Mesenchymal stem cell (in vitro differentiated cells and primary cell): Measurements from ENCODE around the gene SYMPK.

Experiments used
- DNase-seq: peaks from one replicate; pipeline ENCODE4 v3.0.0-alpha.2; 2013
- H2AFZ ChIP-seq: one replicate; pipeline ENCODE4 v1.6.1; 2013; ENCODE audit warnings: low read depth, mild to moderate bottlenecking, control low read depth, inconsistent platforms, low read length, moderate library complexity
- H2AK5ac ChIP-seq: 2 replicates; pipeline ENCODE4 v1.6.1; 2013; ENCODE audit warnings: low read length, moderate library complexity, mild to moderate bottlenecking, inconsistent platforms; ENCODE audit not compliant: severe bottlenecking
- H2BK120ac ChIP-seq: one replicate; pipeline ENCODE4 v1.6.1; 2013; ENCODE audit warnings: low read depth, mild to moderate bottlenecking, inconsistent platforms, low read length, moderate library complexity
- H2BK12ac ChIP-seq, 2 experiments: one replicate each; pipeline ENCODE4 v1.6.1; 2013; ENCODE audit warnings: inconsistent platforms in 2 of 2, low read length in 2 of 2, mild to moderate bottlenecking in 2 of 2, moderate library complexity in 2 of 2, control low read depth in 1 of 2
- H2BK15ac ChIP-seq: one replicate; pipeline ENCODE4 v1.6.1; 2013; ENCODE audit warnings: mild to moderate bottlenecking, low read depth, inconsistent platforms; ENCODE audit not compliant: poor library complexity, severe bottlenecking
- H2BK5ac ChIP-seq: 2 replicates; pipeline ENCODE4 v1.6.1; 2013; ENCODE audit warnings: low read depth, mild to moderate bottlenecking, low read length, control low read depth, inconsistent platforms; ENCODE audit not compliant: poor library complexity, severe bottlenecking
- H3K14ac ChIP-seq, 2 experiments: one replicate each; pipeline ENCODE4 v1.6.1; 2013; ENCODE audit warnings: inconsistent platforms in 2 of 2, low read length in 2 of 2, control low read depth in 1 of 2, mild to moderate bottlenecking in 1 of 2, moderate library complexity in 1 of 2
- H3K18ac ChIP-seq, 2 experiments: one replicate each; pipeline ENCODE4 v1.6.1; 2013; ENCODE audit warnings: inconsistent platforms in 2 of 2, low read length in 2 of 2, control low read depth in 1 of 2, low read depth in 1 of 2, mild to moderate bottlenecking in 1 of 2
- H3K23ac ChIP-seq, 2 experiments: one replicate each; pipeline ENCODE4 v1.6.1; 2013; ENCODE audit warnings: inconsistent platforms in 2 of 2, low read length in 2 of 2, mild to moderate bottlenecking in 2 of 2, moderate library complexity in 2 of 2, control low read depth in 1 of 2
- H3K27ac ChIP-seq: 2 replicates; pipeline ENCODE4 v1.5.1; 2013; ENCODE audit warnings: mild to moderate bottlenecking, moderate library complexity, low read length, control low read depth, inconsistent platforms; ENCODE audit not compliant: poor library complexity, severe bottlenecking
- H3K27me3 ChIP-seq, 2 experiments: 2 replicates each; pipeline versions ENCODE4 v1.6.1 to v1.7.0; 2013; ENCODE audit warnings: low read length in 2 of 2, mild to moderate bottlenecking in 2 of 2, moderate library complexity in 2 of 2, control low read depth in 1 of 2, inconsistent platforms in 1 of 2; ENCODE audit not compliant: control insufficient read depth in 1 of 2, insufficient read depth in 1 of 2
- H3K36me3 ChIP-seq, 2 experiments: 2 replicates each; pipeline versions ENCODE4 v1.6.1 to v1.7.0; 2013; ENCODE audit warnings: low read length in 2 of 2, control low read depth in 1 of 2, inconsistent platforms in 1 of 2, low read depth in 1 of 2, mild to moderate bottlenecking in 1 of 2; ENCODE audit not compliant: insufficient read depth in 2 of 2, control insufficient read depth in 1 of 2
- H3K4ac ChIP-seq, 2 experiments: one replicate each; pipeline ENCODE4 v1.6.1; 2013; ENCODE audit warnings: inconsistent platforms in 2 of 2, low read length in 2 of 2, mild to moderate bottlenecking in 2 of 2, moderate library complexity in 2 of 2, control low read depth in 1 of 2, low read depth in 1 of 2
- H3K4me1 ChIP-seq: 2 replicates; pipeline ENCODE4 v1.6.1; 2013; ENCODE audit warnings: low read depth, low read length, control low read depth; ENCODE audit not compliant: control insufficient read depth, insufficient read depth
- H3K4me2 ChIP-seq: 2 replicates; pipeline ENCODE4 v1.6.1; 2013; ENCODE audit warnings: low read length, mild to moderate bottlenecking, inconsistent platforms; ENCODE audit not compliant: poor library complexity, severe bottlenecking
- H3K4me3 ChIP-seq, 2 experiments: 2 replicates each; pipeline versions ENCODE4 v1.5.1 to v1.7.0; 2013; ENCODE audit warnings: low read length in 2 of 2, mild to moderate bottlenecking in 2 of 2, control low read depth in 1 of 2, low read depth in 1 of 2; ENCODE audit not compliant: insufficient read depth in 1 of 2
- H3K79me1 ChIP-seq: replicated peaks from 2 replicates; pipeline ENCODE4 v1.6.1; 2013; ENCODE audit warnings: mild to moderate bottlenecking, control low read depth, low read length, inconsistent platforms; ENCODE audit not compliant: poor library complexity, severe bottlenecking
- H3K9ac ChIP-seq: 2 replicates; pipeline ENCODE4 v1.7.0; 2013; ENCODE audit warnings: mild to moderate bottlenecking, low read length, moderate library complexity
- H3K9me3 ChIP-seq: 2 replicates; pipeline ENCODE4 v1.7.0; 2013; ENCODE audit warnings: mild to moderate bottlenecking, low read length; ENCODE audit not compliant: control insufficient read depth
- H4K8ac ChIP-seq: one replicate; pipeline ENCODE4 v1.6.1; 2013; ENCODE audit warnings: inconsistent platforms, mild to moderate bottlenecking, low read length, moderate library complexity
- H4K91ac ChIP-seq: one replicate; pipeline ENCODE4 v1.6.1; 2013; ENCODE audit warnings: mild to moderate bottlenecking, low read length, inconsistent platforms
- WGBS: methylation state at CpG from one replicate; pipeline ENCODE4 v1.1.7; 2013; ENCODE audit warnings: mixed read lengths; 5-methylcytosine and 5-hydroxymethylcytosine counted together

SYMPK gene

DNA sequence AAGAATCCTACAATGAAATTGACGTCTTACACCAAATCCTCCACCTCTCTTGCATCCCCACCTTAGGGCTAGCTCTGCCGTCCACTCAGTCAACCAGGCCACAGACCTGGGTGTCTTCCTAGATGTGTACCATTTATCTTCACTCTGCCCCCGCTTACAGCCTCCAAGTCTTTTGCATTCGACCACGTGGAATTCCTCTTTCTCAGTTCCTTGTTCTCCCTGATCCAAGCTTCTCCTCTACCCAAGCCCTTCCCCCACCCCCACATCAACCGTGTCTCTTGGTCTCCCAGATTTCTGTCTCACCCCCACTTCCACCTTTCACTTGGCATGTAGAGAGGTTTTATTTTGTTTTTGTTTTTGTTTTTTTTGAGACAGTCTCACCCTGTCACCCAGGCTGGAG lies 69.1 kb downstream of the SYMPK start:
- Histone ChIP-seq H3K27me3 (no peaks in the 10 kb centered on the region), H3K4me1 (peaks cover 14% of the 10 kb centered on the region), H2BK120ac (no peak overlapping the region), H2AK5ac (no peak overlapping the region), H2BK5ac (no peak overlapping the region), H3K27ac (no peak overlapping the region), H3K4me3 (no peak overlapping the region), H3K79me1 (peaks cover 7% of the 10 kb centered on the region), H3K9me3 (no peaks in the 10 kb centered on the region), H4K8ac (no peak overlapping the region), H3K4ac (no peak overlapping the region), H3K18ac (no peak overlapping the region), H3K23ac (no peak overlapping the region), H3K36me3 (peaks cover 13 to 17% of the 10 kb centered on the region in 2 experiments), H3K14ac (no peak overlapping the region), H2BK15ac (no peak overlapping the region), H4K91ac (no peak overlapping the region), H3K4me2 (no peak overlapping the region), H2BK12ac (peak overlapping the region in 1 of 2 experiments; percentile 15), H3K9ac (no peak overlapping the region), H2AFZ (no peak overlapping the region)
- DNase-seq, result no peak
- 71% methylated on average over 6 of the region's 6 CpGs for WGBS

DNA sequence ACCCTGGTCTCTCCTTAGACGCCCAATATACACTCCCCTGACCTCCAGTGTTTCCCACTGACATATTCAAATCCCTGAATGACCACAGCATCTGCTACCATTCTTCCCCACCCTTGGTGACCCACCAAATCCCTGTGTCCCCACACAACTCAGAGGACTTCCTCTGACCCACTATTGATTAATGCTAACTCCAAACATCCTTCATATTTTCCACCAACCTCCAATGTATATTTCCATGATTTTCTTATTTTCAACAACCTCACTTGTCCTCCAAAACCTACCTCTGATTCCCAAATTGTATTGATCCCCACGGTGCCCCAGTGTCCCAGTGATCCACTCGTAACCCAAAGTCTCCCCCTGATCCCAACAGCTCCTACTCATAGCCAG lies 69.8 kb downstream of the SYMPK start:
- no peak overlapping the region for H3K27ac ChIP-seq
- H2BK120ac ChIP-seq, result no peak overlapping the region
- H3K4ac ChIP-seq, result no peak overlapping the region
- H3K27me3 ChIP-seq, result no peaks in the 10 kb centered on the region
- peak overlapping the region in 1 of 2 experiments; percentile 51 for H3K4me3 ChIP-seq
- no peak overlapping the region for H2BK12ac ChIP-seq
- H2AK5ac ChIP-seq, result no peak overlapping the region
- H3K18ac ChIP-seq, result no peak overlapping the region
- no peak overlapping the region for H2AFZ ChIP-seq
- no peaks in the 10 kb centered on the region for H3K9me3 ChIP-seq
- H2BK5ac ChIP-seq, result no peak overlapping the region
- H3K79me1 ChIP-seq, result peaks cover 7% of the 10 kb centered on the region
- H2BK15ac ChIP-seq, result no peak overlapping the region
- no peak overlapping the region for H3K4me2 ChIP-seq
- H3K23ac ChIP-seq, result no peak overlapping the region
- no peak for DNase-seq
- no peak overlapping the region for H3K14ac ChIP-seq
- H3K36me3 ChIP-seq, result peaks cover 20 to 24% of the 10 kb centered on the region in 2 experiments
- WGBS, result 49% methylated on average over 3 of the region's 3 CpGs
- H4K8ac ChIP-seq, result no peak overlapping the region
- peaks cover 13% of the 10 kb centered on the region for H3K4me1 ChIP-seq
- H4K91ac ChIP-seq, result no peak overlapping the region
- peak overlapping the region; percentile 74 for H3K9ac ChIP-seq

DNA sequence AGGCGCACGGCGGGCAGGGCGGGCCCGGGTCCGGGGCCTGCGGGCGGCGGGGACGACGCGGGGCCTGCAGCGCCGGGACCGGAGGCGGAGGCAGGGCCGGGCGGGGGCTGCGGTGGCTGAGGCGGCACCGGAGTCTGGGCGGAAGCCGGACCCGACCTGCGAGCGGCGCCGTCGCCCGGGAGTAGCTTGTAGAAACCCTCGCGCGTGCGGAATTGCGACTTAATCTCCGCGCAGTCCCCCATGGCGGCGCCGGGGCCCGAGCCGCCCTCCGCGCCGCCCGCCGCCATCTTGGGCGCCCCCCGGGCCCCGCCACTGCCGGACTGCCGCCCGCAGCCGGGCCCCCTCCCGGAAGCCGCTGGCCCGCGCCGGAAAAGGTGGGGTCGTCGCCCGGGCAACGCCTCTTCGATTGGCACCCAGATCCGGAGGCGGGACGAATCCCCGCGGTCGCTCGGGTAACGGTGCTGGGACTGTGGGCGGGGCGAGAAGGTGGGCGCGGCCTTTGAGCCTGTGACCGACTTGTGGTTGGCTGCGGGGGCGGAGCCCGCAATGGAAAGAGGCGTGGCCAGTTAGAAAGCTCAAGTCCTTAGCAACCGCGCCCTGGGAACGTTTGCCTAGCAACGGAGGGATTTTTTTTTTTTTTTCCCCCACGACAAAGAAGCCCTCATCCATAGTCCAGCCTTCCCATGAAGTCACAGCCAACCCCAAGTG lies 70.3 kb downstream of the SYMPK start, which contains the start of gene DMWD:
DMWD (minus strand) TSS at position 376 of the 708 bp plus-strand sequence; CDS start at position 287, 89 bp downstream.
- Histone ChIP-seq H4K8ac (peak within 1 kb of the TSS; percentile 98), H2BK15ac (peak within 1 kb of the TSS; percentile 83), H3K18ac (peak within 1 kb of the TSS; percentile 98 to 99), H3K23ac (peak within 1 kb of the TSS in 1 of 2 experiments; percentile 96), H3K9ac (peak within 1 kb of the TSS; percentile 97), H3K4ac (peak within 1 kb of the TSS; percentile 34 to 92), H2AFZ (peak within 1 kb of the TSS; percentile 44), H3K9me3 (no peaks in the 10 kb centered on the region), H3K4me1 (peaks cover 13% of the 10 kb centered on the region), H3K14ac (peak within 1 kb of the TSS in 1 of 2 experiments; percentile 79), H3K4me2 (peak within 1 kb of the TSS; percentile 51), H3K4me3 (peak within 1 kb of the TSS; percentile 96 to 98), H2BK12ac (peak within 1 kb of the TSS in 1 of 2 experiments; percentile 55), H4K91ac (peak within 1 kb of the TSS; percentile 97), H2AK5ac (no peak within 1 kb of the TSS), H3K27ac (no peak within 1 kb of the TSS), H3K36me3 (peaks cover 23 to 28% of the 10 kb centered on the region in 2 experiments), H2BK120ac (peak within 1 kb of the TSS; percentile 97), H3K27me3 (no peaks in the 10 kb centered on the region), H2BK5ac (peak within 1 kb of the TSS; percentile 89), H3K79me1 (peaks cover 7% of the 10 kb centered on the region)
- under 1% methylated on average over 58 of the region's 86 CpGs for WGBS
- DNase-seq, result peak; percentile 99

DNA sequence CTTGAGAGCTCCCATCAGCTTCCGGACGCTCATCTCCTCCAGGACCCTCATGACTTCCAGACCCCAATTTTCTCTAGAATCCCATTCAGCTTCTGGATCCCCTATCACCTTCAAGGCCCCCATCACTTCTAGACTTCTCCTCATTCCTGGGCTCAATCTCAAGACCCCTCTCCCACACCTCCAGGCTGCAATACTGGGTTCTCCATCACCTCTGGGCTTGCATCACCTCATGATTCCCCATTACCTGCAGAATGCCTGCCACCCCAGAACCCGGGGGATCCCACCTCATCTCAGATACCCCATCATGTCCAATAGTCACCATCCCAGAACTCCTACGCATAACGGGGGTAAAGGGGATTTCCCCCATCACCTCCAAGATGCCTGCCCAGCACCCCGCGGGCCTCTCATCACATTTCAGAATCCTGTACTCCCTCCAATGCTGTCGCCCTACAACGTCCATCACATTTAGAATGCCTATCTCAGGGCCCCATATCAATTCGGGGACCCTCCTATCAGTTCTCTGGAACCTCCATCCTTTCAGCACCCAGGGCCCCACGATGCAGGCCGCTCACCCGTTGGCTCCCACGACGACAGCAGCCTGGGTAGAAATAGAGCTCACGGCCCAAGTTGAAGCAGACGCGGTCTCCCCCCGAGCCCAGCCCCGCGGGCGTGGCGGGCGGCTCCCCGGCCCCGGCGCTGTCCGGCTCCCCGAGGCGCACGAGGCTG lies 71.0 kb downstream of the SYMPK start:
- peak overlapping the region; percentile 44 for H2AFZ ChIP-seq
- H3K36me3 ChIP-seq, result peaks cover 31 to 35% of the 10 kb centered on the region in 2 experiments
- no peaks in the 10 kb centered on the region for H3K9me3 ChIP-seq
- H2BK15ac ChIP-seq, result peak overlapping the region; percentile 83
- no peaks in the 10 kb centered on the region for H3K27me3 ChIP-seq
- peak overlapping the region; percentile 98 to 99 for H3K18ac ChIP-seq
- H3K4ac ChIP-seq, result peak overlapping the region; percentile 34 to 92
- WGBS, result 9% methylated on average over 31 of the region's 31 CpGs
- peak overlapping the region; percentile 98 for H4K8ac ChIP-seq
- H3K23ac ChIP-seq, result peak overlapping the region in 1 of 2 experiments; percentile 96
- H3K4me2 ChIP-seq, result peak overlapping the region; percentile 51
- no peak overlapping the region for H2BK12ac ChIP-seq
- DNase-seq, result no peak
- H3K27ac ChIP-seq, result no peak overlapping the region
- H3K9ac ChIP-seq, result peak overlapping the region; percentile 97
- H2AK5ac ChIP-seq, result no peak overlapping the region
- H3K4me1 ChIP-seq, result peaks cover 13% of the 10 kb centered on the region
- peaks cover 12% of the 10 kb centered on the region for H3K79me1 ChIP-seq
- H2BK120ac ChIP-seq, result peak overlapping the region; percentile 97
- peak overlapping the region in 1 of 2 experiments; percentile 79 for H3K14ac ChIP-seq
- peak overlapping the region; percentile 96 to 98 for H3K4me3 ChIP-seq
- peak overlapping the region; percentile 89 for H2BK5ac ChIP-seq
- peak overlapping the region; percentile 97 for H4K91ac ChIP-seq
